Caco-2 (cell line): ENCODE results near the gene EMB. TPM values are rescaled to one million over a fixed set of nuclear protein-coding genes. Genes with fewer than 3 reads are reported as not detected.
"Not testable (repeated sequence)": the region's sequence is repeated elsewhere in the genome, so short reads cannot be mapped to it uniquely, and the experiment has no call there.

Experiments used
- Bru-seq: library from RNA; stranded (reverse); fragments of 400-500 nt; gene quantifications from one replicate; lab custom pipeline; 2021; lab: Mats Ljungman, UMichigan
- BruChase-seq, 2 experiments: library from RNA; stranded (reverse); fragments of 400-500 nt; gene quantifications; one replicate each; lab custom pipeline; 2021; lab: Mats Ljungman, UMichigan
- BruUV-seq: library from RNA; stranded (reverse); fragments of 400-500 nt; replicated peaks from 2 replicates; lab custom pipeline; 2021; lab: Mats Ljungman, UMichigan
- CTCF ChIA-PET: fragments of 300-600 bp; sonication (Branson Sonifier 250); formaldehyde crosslinking; loops from one replicate; lab custom pipeline; 2022; ENCODE audit warnings: antibody characterized with exemption; lab: Charles Lee
- POLR2A ChIA-PET: fragments of 300-600 bp; sonication (Branson Sonifier 250); formaldehyde crosslinking; loops from one replicate; lab custom pipeline; 2022; ENCODE audit warnings: antibody characterized with exemption; lab: Charles Lee
- DNase-seq, 2 experiments: peaks; one replicate each; pipeline versions ENCODE4 v3.0.0 to v3.0.0-alpha.2; 2020 to 2022
- H3K27me3 ChIP-seq: replicated peaks from 2 replicates; pipeline ENCODE4 v1.6.0; 2011; ENCODE audit warnings: low read length; ENCODE audit not compliant: control insufficient read depth, insufficient read depth
- H3K36me3 ChIP-seq: 2 replicates; pipeline ENCODE4 v1.5.1; 2011; ENCODE audit warnings: low read length; ENCODE audit not compliant: control insufficient read depth, insufficient read depth
- H3K4me1 ChIP-seq: fragments of 250-450 bp; sonication (Bioruptor Pico); 2 replicates; pipeline ENCODE4 v1.5.1; 2020; ENCODE audit warnings: mild to moderate bottlenecking
- H3K4me3 ChIP-seq: 2 replicates; pipeline ENCODE4 v1.5.1; 2011; ENCODE audit warnings: low read depth, mild to moderate bottlenecking, control low read depth, low read length
- H3K9me3 ChIP-seq: fragments of 250-450 bp; sonication (Bioruptor Pico); 2 replicates; pipeline ENCODE4 v1.5.1; 2020; ENCODE audit warnings: mild to moderate bottlenecking, moderate library complexity
- H3K27ac Mint-ChIP-seq: one replicate; pipeline ENCODE4 v1.8.0; 2022; ENCODE audit warnings: mixed read lengths; ENCODE audit not compliant: unreplicated experiment
- H3K27me3 Mint-ChIP-seq: one replicate; pipeline ENCODE4 v1.8.0; 2022; ENCODE audit warnings: mixed read lengths; ENCODE audit not compliant: insufficient read depth, unreplicated experiment
- H3K36me3 Mint-ChIP-seq: one replicate; pipeline ENCODE4 v1.8.0; 2022; ENCODE audit warnings: mild to moderate bottlenecking, mixed read lengths; ENCODE audit not compliant: insufficient read depth, unreplicated experiment
- H3K4me1 Mint-ChIP-seq: one replicate; pipeline ENCODE4 v1.8.0; 2022; ENCODE audit warnings: low read depth, mixed read lengths; ENCODE audit not compliant: unreplicated experiment
- H3K4me3 Mint-ChIP-seq: one replicate; pipeline ENCODE4 v1.8.0; 2022; ENCODE audit warnings: mild to moderate bottlenecking, moderate library complexity, mixed read lengths; ENCODE audit not compliant: unreplicated experiment
- H3K9me3 Mint-ChIP-seq: one replicate; pipeline ENCODE4 v1.8.0; 2022; ENCODE audit warnings: mixed read lengths; ENCODE audit not compliant: unreplicated experiment
- CTCF ChIP-seq, 2 experiments: fragments of 200-600 bp in 1 of 2; IDR thresholded peaks; 1 replicate in 1 of 2; 2 replicates in 1 of 2; pipeline versions ENCODE4 v1.5.1 to v1.8.0; 2011 to 2022; ENCODE audit warnings: antibody characterized with exemption in 1 of 2, control low read depth in 1 of 2, inconsistent platforms in 1 of 2, low read depth in 1 of 2, low read length in 1 of 2, mild to moderate bottlenecking in 1 of 2, moderate library complexity in 1 of 2; ENCODE audit not compliant: insufficient read depth in 1 of 2, severe bottlenecking in 1 of 2, unreplicated experiment in 1 of 2
- intact Hi-C: fragments of 100-400 bp; cut with micrococcal nuclease; formaldehyde crosslinking; loops from one replicate; pipeline ENCODE4 v1.10.0; 2022; ENCODE audit not compliant: unreplicated experiment
- long read RNA-seq: library from polyadenylated mRNA; stranded (forward); transcript quantifications from one replicate; pipeline ENCODE4 v2.0.0, GENCODE V29; 2022
- total RNA-seq: library from RNA; stranded (reverse); gene quantifications from 2 replicates; pipeline ENCODE4 v1.2.3, GENCODE V29; 2022

EMB gene
- total RNA-seq (0.54 and 0.60 TPM in 2 replicates), Bru-seq, nascent RNA (percentile 23 among the genes with signal in this experiment), BruChase-seq, experiment 1, labeled RNA remaining after a 2-hour chase (percentile 27 among the genes with signal in this experiment), BruChase-seq, experiment 2, labeled RNA remaining after a 6-hour chase (percentile 29 among the genes with signal in this experiment)
- long read RNA-seq, result 0 reads

- ChIA-PET CTCF (no interaction called here), POLR2A (no interaction called here)
- H3K36me3 ChIP-seq, result no peaks in the 10 kb centered on the region
- intact Hi-C loops, result no loop called here
- H3K9me3 ChIP-seq, result no peaks in the 10 kb centered on the region
- Mint-ChIP-seq H3K27me3 (no peaks in the 10 kb centered on the region), H3K4me1 (no peaks in the 10 kb centered on the region), H3K36me3 (no peaks in the 10 kb centered on the region), H3K27ac (no peak within 1 kb of the TSS), H3K9me3 (no peaks in the 10 kb centered on the region), H3K4me3 (peak within 1 kb of the TSS; percentile 74)
- peak in 1 of 2 experiments; percentile 31 for TF ChIP-seq CTCF (IDR thresholded peaks at IDR 0.05; ENCODE audit: insufficient read depth in 1 of 2, low read depth in 1 of 2, low read length in 1 of 2, severe bottlenecking in 1 of 2, unreplicated experiment in 1 of 2)
- H3K4me3 ChIP-seq, result peak within 1 kb of the TSS; percentile 25
- peak; percentile 47 to 60 for DNase-seq
- no peaks in the 10 kb centered on the region for H3K27me3 ChIP-seq
- BruUV-seq, result no TSS peak
- no peaks in the 10 kb centered on the region for H3K4me1 ChIP-seq
Observed at GRCh38 chr5:50440651-50441492, at the start of gene EMB. Gene EMB, minus strand, starts transcription at chr5:50441288. Its CDS starts 137 bp downstream, at chr5:50441151.

GRCh38 chr5:50489491-50489890 lies 48.4 kb upstream of the EMB start:
- DNase-seq, H3K4me3 ChIP-seq, H3K36me3 ChIP-seq, BruUV-seq, H3K27ac Mint-ChIP-seq, POLR2A ChIA-PET, H3K36me3 Mint-ChIP-seq, intact Hi-C loops, H3K9me3 ChIP-seq, H3K9me3 Mint-ChIP-seq, H3K27me3 Mint-ChIP-seq, H3K4me3 Mint-ChIP-seq, H3K27me3 ChIP-seq, CTCF ChIA-PET, H3K4me1 ChIP-seq, H3K4me1 Mint-ChIP-seq: not testable (repeated sequence)

- H3K36me3 ChIP-seq, H3K4me3 Mint-ChIP-seq, H3K9me3 Mint-ChIP-seq, H3K27me3 ChIP-seq, H3K4me1 ChIP-seq, H3K36me3 Mint-ChIP-seq, POLR2A ChIA-PET, H3K4me3 ChIP-seq, H3K27ac Mint-ChIP-seq, CTCF ChIA-PET, BruUV-seq, intact Hi-C loops, H3K9me3 ChIP-seq, H3K27me3 Mint-ChIP-seq, DNase-seq, H3K4me1 Mint-ChIP-seq: not testable (repeated sequence)
Observed at GRCh38 chr5:50478790-50479189, 37.7 kb upstream of the EMB start.

- Mint-ChIP-seq H3K36me3 (no peaks in the 10 kb centered on the region), H3K4me3 (no peak overlapping the region), H3K27ac (no peak overlapping the region), H3K4me1 (no peaks in the 10 kb centered on the region), H3K27me3 (no peaks in the 10 kb centered on the region), H3K9me3 (peaks cover 9% of the 10 kb centered on the region)
- intact Hi-C loops, result no loop called here
- no peak for DNase-seq
- no peak for TF ChIP-seq CTCF (IDR thresholded peaks at IDR 0.05; ENCODE audit: insufficient read depth in 1 of 2, low read depth in 1 of 2, low read length in 1 of 2, severe bottlenecking in 1 of 2, unreplicated experiment in 1 of 2)
- Histone ChIP-seq H3K27me3 (no peaks in the 10 kb centered on the region), H3K36me3 (no peaks in the 10 kb centered on the region), H3K4me3 (no peak overlapping the region), H3K9me3 (no peaks in the 10 kb centered on the region), H3K4me1 (no peaks in the 10 kb centered on the region)
- no TSS peak for BruUV-seq
- POLR2A ChIA-PET, result no interaction called here
- CTCF ChIA-PET, result no interaction called here
Observed at GRCh38 chr5:50476549-50476948, 35.5 kb upstream of the EMB start.

DNA sequence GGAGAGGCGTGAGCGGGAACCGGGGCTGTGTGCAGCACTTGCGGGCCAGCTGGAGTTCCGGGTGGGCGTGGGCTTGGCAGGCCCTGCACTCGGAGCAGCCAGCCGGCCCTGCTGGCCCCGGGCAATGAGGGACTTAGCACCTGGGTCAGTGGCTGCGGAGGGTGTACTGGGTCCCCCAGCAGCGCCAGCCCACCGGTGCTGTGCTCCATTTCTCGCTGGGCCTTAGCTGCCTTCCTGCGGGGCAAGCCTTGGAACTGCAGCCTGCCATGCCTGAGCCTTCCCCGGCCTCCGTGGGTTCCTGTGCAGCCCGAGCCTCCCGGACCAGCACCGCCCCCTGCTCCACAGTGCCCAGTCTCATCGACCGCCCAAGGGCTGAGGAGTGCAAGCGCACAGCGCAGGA lies 23.9 kb upstream of the EMB start:
- H3K4me3 Mint-ChIP-seq, H3K9me3 Mint-ChIP-seq, H3K4me3 ChIP-seq, H3K36me3 ChIP-seq, DNase-seq, H3K27me3 ChIP-seq, H3K4me1 Mint-ChIP-seq, POLR2A ChIA-PET, H3K27ac Mint-ChIP-seq, H3K27me3 Mint-ChIP-seq, H3K36me3 Mint-ChIP-seq, H3K9me3 ChIP-seq, CTCF ChIA-PET, intact Hi-C loops, H3K4me1 ChIP-seq, BruUV-seq: not testable (repeated sequence)
